ENCODE measurements around the gene TOMM40. TPM values are rescaled to one million over a fixed set of nuclear protein-coding genes. Genes with fewer than 3 reads are reported as not detected.

The TOMM40 gene
- total RNA-seq, 2 experiments from 2014 or later: 80.9 to 89.7 TPM

DNA sequence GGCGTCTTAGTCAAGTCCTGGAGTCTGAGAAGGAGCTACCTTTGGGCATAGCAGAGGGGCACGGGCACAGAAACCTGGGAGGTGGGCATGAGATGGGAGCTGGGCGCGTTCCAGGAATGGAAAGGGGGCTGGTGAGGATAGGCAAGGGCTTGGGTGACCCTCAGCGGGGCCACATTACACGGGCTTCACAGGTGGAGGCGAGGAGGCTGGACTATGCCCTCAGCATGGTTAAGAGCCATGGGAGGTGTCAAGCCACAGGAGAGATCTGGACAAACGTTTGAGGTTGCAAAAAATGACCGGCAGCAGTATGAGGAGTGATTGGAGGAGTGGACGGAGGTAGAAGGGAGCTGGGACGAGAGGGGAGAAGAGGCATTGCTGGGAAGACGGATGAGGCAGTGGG lies 23.5 kb upstream of the TOMM40 start:
- no peaks in the 10 kb centered on the region for H3K79me2 ChIP-seq (ENCODE audit: insufficient read depth, low read depth, low read length)
- intact Hi-C loops (cut with micrococcal nuclease; ENCODE audit: unreplicated experiment): no loop called here
- H3K27ac ChIP-seq (ENCODE audit: low read depth, low read length, poor library complexity, severe bottlenecking): no peak overlapping the region
- ChIA-PET CTCF (ENCODE audit: unreplicated experiment) (no interaction called here), POLR2A (no interaction called here)
- no TSS peak for BruUV-seq (replicated peaks)
- H3K4me1 ChIP-seq (ENCODE audit: insufficient read depth, low read length, poor library complexity, severe bottlenecking): no peaks in the 10 kb centered on the region
- H3K36me3 ChIP-seq (ENCODE audit: insufficient read depth, low read length): no peaks in the 10 kb centered on the region
- no peak overlapping the region for H3K4me3 ChIP-seq (ENCODE audit: low read depth, low read length, poor library complexity, severe bottlenecking)
- no peak for TF ChIP-seq EZH2phosphoT487 (IDR thresholded peaks at IDR 0.05; ENCODE audit: borderline replicate concordance, low read depth, low read length)
- TF ChIP-seq, protein P1, sequence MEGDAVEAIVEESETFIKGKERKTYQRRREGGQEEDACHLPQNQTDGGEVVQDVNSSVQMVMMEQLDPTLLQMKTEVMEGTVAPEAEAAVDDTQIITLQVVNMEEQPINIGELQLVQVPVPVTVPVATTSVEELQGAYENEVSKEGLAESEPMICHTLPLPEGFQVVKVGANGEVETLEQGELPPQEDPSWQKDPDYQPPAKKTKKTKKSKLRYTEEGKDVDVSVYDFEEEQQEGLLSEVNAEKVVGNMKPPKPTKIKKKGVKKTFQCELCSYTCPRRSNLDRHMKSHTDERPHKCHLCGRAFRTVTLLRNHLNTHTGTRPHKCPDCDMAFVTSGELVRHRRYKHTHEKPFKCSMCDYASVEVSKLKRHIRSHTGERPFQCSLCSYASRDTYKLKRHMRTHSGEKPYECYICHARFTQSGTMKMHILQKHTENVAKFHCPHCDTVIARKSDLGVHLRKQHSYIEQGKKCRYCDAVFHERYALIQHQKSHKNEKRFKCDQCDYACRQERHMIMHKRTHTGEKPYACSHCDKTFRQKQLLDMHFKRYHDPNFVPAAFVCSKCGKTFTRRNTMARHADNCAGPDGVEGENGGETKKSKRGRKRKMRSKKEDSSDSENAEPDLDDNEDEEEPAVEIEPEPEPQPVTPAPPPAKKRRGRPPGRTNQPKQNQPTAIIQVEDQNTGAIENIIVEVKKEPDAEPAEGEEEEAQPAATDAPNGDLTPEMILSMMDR (conservative IDR thresholded peaks at IDR 0.05; ENCODE audit: low read length): no peak
- no peak for DNase-seq (ENCODE audit: low spot score)
- H2AFZ ChIP-seq (ENCODE audit: low read length): no peak overlapping the region
- H3K9me3 ChIP-seq (ENCODE audit: low read length): no peaks in the 10 kb centered on the region
- H3K4me2 ChIP-seq (ENCODE audit: low read length): no peak overlapping the region
- H4K20me1 ChIP-seq (ENCODE audit: insufficient read depth, low read length): no peaks in the 10 kb centered on the region
- no peaks in the 10 kb centered on the region for H3K9me2 ChIP-seq (ENCODE audit: insufficient read depth, low read length)

DNA sequence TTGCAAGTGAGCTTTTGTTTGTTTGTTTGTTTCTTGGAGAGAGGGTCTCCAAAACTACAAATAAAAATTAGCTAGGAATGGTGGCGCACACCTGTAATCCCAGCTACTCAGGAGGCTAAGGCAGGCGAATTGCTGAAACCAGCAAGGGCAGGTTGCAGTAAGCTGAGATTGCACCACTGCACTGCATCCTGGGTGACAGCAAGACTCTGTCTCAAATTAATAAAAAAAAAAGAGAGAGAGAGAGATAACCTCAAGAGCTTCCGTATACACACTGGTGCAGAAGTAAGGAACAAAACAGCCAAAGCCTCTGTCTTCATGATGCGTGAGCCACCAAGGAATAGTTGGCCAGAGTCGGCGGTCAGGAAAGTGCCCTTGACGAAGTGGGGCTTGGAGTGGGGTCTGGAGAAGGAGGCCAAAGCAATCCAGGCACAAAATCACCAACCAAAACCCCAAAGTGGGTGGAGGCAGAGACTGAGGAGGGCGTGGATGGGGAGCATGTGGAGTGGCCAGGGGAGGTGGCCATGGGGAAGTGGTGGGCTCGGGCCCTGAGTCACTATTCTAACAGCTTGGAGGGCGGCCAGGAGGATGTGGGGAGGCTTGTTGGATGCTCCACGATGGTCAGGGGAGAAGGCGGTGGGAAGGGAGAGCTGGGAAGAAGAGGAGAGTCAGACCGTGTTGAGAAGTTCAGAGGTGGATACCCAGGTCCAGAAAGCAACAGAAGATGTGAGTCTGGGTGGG lies 21.2 kb upstream of the TOMM40 start:
- no peaks in the 10 kb centered on the region for H3K9me3 ChIP-seq (ENCODE audit: low read length)
- DNase-seq (ENCODE audit: low spot score): no peak
- no peaks in the 10 kb centered on the region for H3K36me3 ChIP-seq (ENCODE audit: insufficient read depth, low read length)
- CTCF ChIA-PET (ENCODE audit: unreplicated experiment): no interaction called here
- no peaks in the 10 kb centered on the region for H3K4me1 ChIP-seq (ENCODE audit: insufficient read depth, low read length, poor library complexity, severe bottlenecking)
- H2AFZ ChIP-seq (ENCODE audit: low read length): no peak overlapping the region
- no TSS peak for BruUV-seq (replicated peaks)
- no peaks in the 10 kb centered on the region for H3K9me2 ChIP-seq (ENCODE audit: insufficient read depth, low read length)
- TF ChIP-seq, protein P1 (conservative IDR thresholded peaks at IDR 0.05; ENCODE audit: low read length): no peak
- no peak for TF ChIP-seq EZH2phosphoT487 (IDR thresholded peaks at IDR 0.05; ENCODE audit: borderline replicate concordance, low read depth, low read length)
- no peaks in the 10 kb centered on the region for H4K20me1 ChIP-seq (ENCODE audit: insufficient read depth, low read length)
- no peak overlapping the region for H3K4me2 ChIP-seq (ENCODE audit: low read length)
- H3K27ac ChIP-seq (ENCODE audit: low read depth, low read length, poor library complexity, severe bottlenecking): no peak overlapping the region
- no peaks in the 10 kb centered on the region for H3K79me2 ChIP-seq (ENCODE audit: insufficient read depth, low read depth, low read length)
- POLR2A ChIA-PET: interaction anchor here (0.6 to 0.7 kb wide), 2 partner anchors 40 to 1304 kb away, joined by 3 read pairs; no protein-coding TSS in a partner anchor
- H3K4me3 ChIP-seq (ENCODE audit: low read depth, low read length, poor library complexity, severe bottlenecking): no peak overlapping the region
- intact Hi-C loops (cut with micrococcal nuclease; ENCODE audit: unreplicated experiment): no loop called here

DNA sequence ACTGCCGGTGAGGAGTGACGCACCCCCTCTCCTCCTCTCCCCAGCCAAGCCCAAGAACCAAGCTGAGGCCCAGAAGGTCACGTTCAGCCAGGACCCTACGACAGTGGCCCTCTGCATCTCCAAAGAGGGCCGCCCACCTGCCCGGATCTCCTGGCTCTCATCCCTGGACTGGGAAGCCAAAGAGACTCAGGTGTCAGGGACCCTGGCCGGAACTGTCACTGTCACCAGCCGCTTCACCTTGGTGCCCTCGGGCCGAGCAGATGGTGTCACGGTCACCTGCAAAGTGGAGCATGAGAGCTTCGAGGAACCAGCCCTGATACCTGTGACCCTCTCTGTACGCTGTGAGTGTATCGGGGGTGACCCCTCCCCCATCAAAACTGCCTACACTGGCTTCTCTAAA lies 19.2 kb upstream of the TOMM40 start:
- Histone ChIP-seq H3K36me3 (ENCODE audit: insufficient read depth, low read length) (no peaks in the 10 kb centered on the region), H3K4me1 (ENCODE audit: insufficient read depth, low read length, poor library complexity, severe bottlenecking) (peaks cover 1% of the 10 kb centered on the region), H3K4me2 (ENCODE audit: low read length) (no peak overlapping the region), H3K79me2 (ENCODE audit: insufficient read depth, low read depth, low read length) (no peaks in the 10 kb centered on the region), H4K20me1 (ENCODE audit: insufficient read depth, low read length) (no peaks in the 10 kb centered on the region), H3K4me3 (ENCODE audit: low read depth, low read length, poor library complexity, severe bottlenecking) (no peak overlapping the region), H2AFZ (ENCODE audit: low read length) (no peak overlapping the region), H3K9me3 (ENCODE audit: low read length) (no peaks in the 10 kb centered on the region), H3K27ac (ENCODE audit: low read depth, low read length, poor library complexity, severe bottlenecking) (no peak overlapping the region), H3K9me2 (ENCODE audit: insufficient read depth, low read length) (no peaks in the 10 kb centered on the region)
- no peak for TF ChIP-seq EZH2phosphoT487 (IDR thresholded peaks at IDR 0.05; ENCODE audit: borderline replicate concordance, low read depth, low read length)
- TF ChIP-seq, protein P1 (conservative IDR thresholded peaks at IDR 0.05; ENCODE audit: low read length): no peak
- DNase-seq (ENCODE audit: low spot score): no peak
- CTCF ChIA-PET (ENCODE audit: unreplicated experiment): no interaction called here
- intact Hi-C loops (cut with micrococcal nuclease; ENCODE audit: unreplicated experiment): no loop called here
- no TSS peak for BruUV-seq (replicated peaks)
- POLR2A ChIA-PET: no interaction called here

Measured in OCI-LY7 (cell line).